H1 (cell line): ENCODE results near the gene OR2AE1. TPM values are rescaled to one million over a fixed set of nuclear protein-coding genes. Genes with fewer than 3 reads are reported as not detected.

Source experiments
- CTCF ChIA-PET: fragments of 300-600 bp; sonication (Branson Sonifier 250); formaldehyde crosslinking; loops from one replicate; lab custom pipeline; 2021; ENCODE audit not compliant: partially characterized antibody; lab: Charles Lee
- POLR2A ChIA-PET: fragments of 300-600 bp; sonication (Branson Sonifier 250); formaldehyde crosslinking; loops from one replicate; lab custom pipeline; 2021; ENCODE audit warnings: inconsistent platforms; ENCODE audit not compliant: partially characterized antibody; lab: Charles Lee
- DNase-seq, 2 experiments: peaks; one replicate each; pipeline versions ENCODE4 v3.0.0 to v3.0.0-alpha.2; 2010 to 2022; ENCODE audit warnings: low spot score in 2 of 2, low read depth in 1 of 2, mixed read lengths in 1 of 2
- FAIRE-seq: peaks from 2 replicates; lab custom pipeline; 2011; peaks lifted over from hg19 to GRCh38; lab: Jason Lieb, UNC
- H2AFZ ChIP-seq: 2 replicates; pipeline ENCODE4 v1.8.1; 2012; ENCODE audit warnings: low read length, inconsistent platforms
- H2AK5ac ChIP-seq: 2 replicates; pipeline ENCODE4 v1.6.1; 2013; ENCODE audit warnings: low read depth, low read length
- H2BK120ac ChIP-seq: replicated peaks from 2 replicates; pipeline ENCODE3; 2013; ENCODE audit warnings: low read depth, low read length, inconsistent platforms
- H2BK12ac ChIP-seq: 2 replicates; pipeline ENCODE4 v1.6.1; 2013; ENCODE audit warnings: low read depth, low read length
- H2BK15ac ChIP-seq: 2 replicates; pipeline ENCODE4 v1.6.1; 2013; ENCODE audit warnings: low read length
- H2BK20ac ChIP-seq: 2 replicates; pipeline ENCODE4 v1.6.1; 2013; ENCODE audit warnings: low read length
- H2BK5ac ChIP-seq: 2 replicates; pipeline ENCODE4 v1.6.1; 2013; ENCODE audit warnings: low read depth, low read length
- H3K14ac ChIP-seq: 2 replicates; pipeline ENCODE4 v1.6.1; 2013; ENCODE audit warnings: inconsistent platforms; ENCODE audit not compliant: insufficient read length
- H3K18ac ChIP-seq: 2 replicates; pipeline ENCODE4 v1.6.1; 2013; ENCODE audit warnings: low read length; ENCODE audit errors: extremely low read depth
- H3K23ac ChIP-seq: 2 replicates; pipeline ENCODE4 v1.6.1; 2013; ENCODE audit warnings: inconsistent platforms; ENCODE audit not compliant: insufficient read length
- H3K23me2 ChIP-seq: 2 replicates; pipeline ENCODE4 v1.6.1; 2013; ENCODE audit warnings: low read depth, low read length
- H3K27ac ChIP-seq: 2 replicates; pipeline ENCODE4 v1.6.1; 2011; ENCODE audit warnings: low read depth, low read length, inconsistent platforms
- H3K27me3 ChIP-seq, 4 experiments: replicated peaks in 1 of 4; 1 replicate in 1 of 4; 2 replicates in 3 of 4; pipeline versions ENCODE4 v1.6.1 to v1.8.1; 2011 to 2013; ENCODE audit warnings: low read length in 3 of 4, mild to moderate bottlenecking in 3 of 4, inconsistent platforms in 2 of 4, mixed read lengths in 2 of 4, moderate library complexity in 1 of 4; ENCODE audit not compliant: control insufficient read depth in 3 of 4, insufficient read depth in 3 of 4; ENCODE audit errors: extremely low read depth in 1 of 4
- H3K36me3 ChIP-seq, 4 experiments: 2 replicates each; pipeline versions ENCODE4 v1.6.1 to v1.8.1; 2011 to 2013; ENCODE audit warnings: mild to moderate bottlenecking in 4 of 4, low read length in 3 of 4, moderate library complexity in 2 of 4, control low read depth in 1 of 4, inconsistent platforms in 1 of 4; ENCODE audit not compliant: insufficient read depth in 4 of 4, control insufficient read depth in 2 of 4
- H3K4ac ChIP-seq: replicated peaks from 2 replicates; pipeline ENCODE3; 2013; ENCODE audit warnings: low read length, low read depth, mixed read lengths, inconsistent platforms; ENCODE audit not compliant: insufficient read length
- H3K4me1 ChIP-seq, 4 experiments: replicated peaks in 1 of 4; 1 replicate in 1 of 4; 2 replicates in 3 of 4; pipeline versions ENCODE4 v1.6.1 to v1.8.1; 2011 to 2013; ENCODE audit warnings: low read length in 3 of 4, inconsistent platforms in 2 of 4, mixed read lengths in 1 of 4; ENCODE audit not compliant: insufficient read depth in 4 of 4, control insufficient read depth in 3 of 4
- H3K4me2 ChIP-seq, 2 experiments: 2 replicates each; pipeline versions ENCODE4 v1.6.1 to v1.8.1; 2011 to 2013; ENCODE audit warnings: low read depth in 2 of 2, low read length in 2 of 2, control low read depth in 1 of 2, inconsistent platforms in 1 of 2, mild to moderate bottlenecking in 1 of 2; ENCODE audit not compliant: insufficient read depth in 1 of 2
- H3K4me3 ChIP-seq, 4 experiments: fragments of 200-600, 300-600 bp in 1 of 4; sonication (generic), shearing (Covaris generic), sonication (Bioruptor Twin) in 1 of 4; 2 replicates each; pipeline versions ENCODE4 v1.5.1 to v1.8.1; 2011 to 2016; ENCODE audit warnings: low read length in 4 of 4, low read depth in 3 of 4, control low read depth in 2 of 4, inconsistent platforms in 2 of 4, mild to moderate bottlenecking in 2 of 4, mixed read lengths in 1 of 4, moderate library complexity in 1 of 4; ENCODE audit not compliant: insufficient read depth in 2 of 4; ENCODE audit errors: extremely low read depth in 1 of 4
- H3K56ac ChIP-seq: replicated peaks from 2 replicates; pipeline ENCODE3; 2013; ENCODE audit warnings: low read depth, mild to moderate bottlenecking, mixed read lengths, low read length, inconsistent platforms; ENCODE audit not compliant: insufficient read length
- H3K79me1 ChIP-seq: 2 replicates; pipeline ENCODE4 v1.6.1; 2013; ENCODE audit warnings: low read depth, low read length, control low read depth
- H3K79me2 ChIP-seq, 2 experiments: 2 replicates each; pipeline versions ENCODE4 v1.6.1 to v1.8.1; 2012 to 2013; ENCODE audit warnings: low read length in 2 of 2, mild to moderate bottlenecking in 2 of 2, inconsistent platforms in 1 of 2; ENCODE audit not compliant: insufficient read depth in 2 of 2, control insufficient read depth in 1 of 2
- H3K9ac ChIP-seq, 4 experiments: replicated peaks in 1 of 4; 1 replicate in 1 of 4; 2 replicates in 3 of 4; pipeline versions ENCODE4 v1.6.1 to v1.8.1; 2011 to 2013; ENCODE audit warnings: low read depth in 3 of 4, low read length in 3 of 4, control low read depth in 2 of 4, mild to moderate bottlenecking in 2 of 4, moderate library complexity in 2 of 4, inconsistent platforms in 1 of 4; ENCODE audit errors: extremely low read depth in 1 of 4
- H3K9me3 ChIP-seq, 2 experiments: 2 replicates each; pipeline versions ENCODE4 v1.6.1 to v1.8.1; 2012 to 2013; ENCODE audit warnings: mild to moderate bottlenecking in 2 of 2, moderate library complexity in 2 of 2, control low read depth in 1 of 2, inconsistent platforms in 1 of 2, low read depth in 1 of 2, low read length in 1 of 2, mixed read lengths in 1 of 2; ENCODE audit not compliant: insufficient read depth in 2 of 2
- H4K20me1 ChIP-seq, 2 experiments: replicated peaks in 1 of 2; 2 replicates each; pipeline versions ENCODE3 to v1.8.1; 2011 to 2013; ENCODE audit warnings: inconsistent platforms in 2 of 2, low read length in 2 of 2, mild to moderate bottlenecking in 1 of 2; ENCODE audit not compliant: insufficient read depth in 2 of 2, control insufficient read depth in 1 of 2
- H4K5ac ChIP-seq: 2 replicates; pipeline ENCODE4 v1.6.1; 2013; ENCODE audit warnings: low read length, low read depth, mixed read lengths, inconsistent platforms; ENCODE audit not compliant: insufficient read length
- H4K8ac ChIP-seq: 2 replicates; pipeline ENCODE4 v1.8.0; 2013; ENCODE audit warnings: mild to moderate bottlenecking, moderate library complexity, low read length, inconsistent platforms; ENCODE audit not compliant: insufficient read depth; ENCODE audit errors: extremely low read depth
- H4K91ac ChIP-seq: replicated peaks from 2 replicates; pipeline ENCODE3; 2013; ENCODE audit warnings: low read length, mixed read lengths, inconsistent platforms; ENCODE audit not compliant: insufficient read length
- CREB1 ChIP-seq: IDR thresholded peaks from 2 replicates; pipeline ENCODE4 v1.6.1; 2012; ENCODE audit warnings: inconsistent platforms
- CTCF ChIP-seq, 3 experiments: IDR thresholded peaks; 1 replicate in 2 of 3; 2 replicates in 1 of 3; pipeline versions ENCODE4 v1.5.1 to v1.6.1; 2011; ENCODE audit warnings: low read length in 3 of 3, mild to moderate bottlenecking in 3 of 3, inconsistent platforms in 2 of 3, low read depth in 1 of 3, moderate library complexity in 1 of 3; ENCODE audit not compliant: insufficient read depth in 1 of 3; ENCODE audit errors: control extremely low read depth in 1 of 3
- HDAC2 ChIP-seq, 2 experiments: fragments of 300-600 bp in 1 of 2; sonication (generic) in 1 of 2; IDR thresholded peaks; 2 replicates each; pipeline ENCODE4 v1.6.1; 2011 to 2012; ENCODE audit warnings: low read depth in 2 of 2, low read length in 2 of 2, mild to moderate bottlenecking in 2 of 2, moderate library complexity in 2 of 2, borderline replicate concordance in 1 of 2, inconsistent platforms in 1 of 2
- JUN ChIP-seq: IDR thresholded peaks from 2 replicates; pipeline ENCODE4 v1.6.1; 2011; ENCODE audit warnings: low read depth, mild to moderate bottlenecking, improper control_type of control experiment, low read length
- KDM4A ChIP-seq: IDR thresholded peaks from one replicate; pipeline ENCODE4 v1.7.1; 2012; ENCODE audit warnings: low read depth, mild to moderate bottlenecking, moderate library complexity, low read length, inconsistent platforms; ENCODE audit not compliant: severe bottlenecking
- POLR2A ChIP-seq, 2 experiments: IDR thresholded peaks; 1 replicate in 1 of 2; 2 replicates in 1 of 2; pipeline ENCODE4 v1.6.1; 2011; ENCODE audit warnings: low read depth in 2 of 2, low read length in 2 of 2, mild to moderate bottlenecking in 2 of 2; ENCODE audit errors: control extremely low read depth in 1 of 2
- RBBP5 ChIP-seq: IDR thresholded peaks from 2 replicates; pipeline ENCODE4 v1.7.1; 2012; ENCODE audit warnings: low read depth, mild to moderate bottlenecking, inconsistent platforms, low read length, moderate library complexity, borderline replicate concordance
- SIN3A ChIP-seq, 2 experiments: IDR thresholded peaks in 1 of 2; conservative IDR thresholded peaks in 1 of 2; 2 replicates each; pipeline ENCODE4 v1.6.1; 2011 to 2012; ENCODE audit warnings: low read length in 2 of 2, improper control_type of control experiment in 1 of 2, low read depth in 1 of 2, mild to moderate bottlenecking in 1 of 2
- SP2 ChIP-seq: IDR thresholded peaks from 2 replicates; pipeline ENCODE4 v1.6.1; 2012; ENCODE audit warnings: mild to moderate bottlenecking, low read length, inconsistent platforms
- SP4 ChIP-seq: IDR thresholded peaks from 2 replicates; pipeline ENCODE4 v1.6.1; 2012; ENCODE audit warnings: low read length, inconsistent platforms
- TBP ChIP-seq: IDR thresholded peaks from 2 replicates; pipeline ENCODE4 v1.6.1; 2011; ENCODE audit warnings: low read depth, low read length, improper control_type of control experiment
- TCF12 ChIP-seq: IDR thresholded peaks from 2 replicates; pipeline ENCODE4 v1.6.1; 2011; ENCODE audit warnings: low read depth, mild to moderate bottlenecking, low read length
- WGBS, 2 experiments: shearing (Covaris generic) in 1 of 2; methylation state at CpG; one replicate each; pipeline versions ENCODE4 v1.1.6 to v1.1.7; 2013 to 2015; ENCODE audit warnings: low lambda C conversion rate in 2 of 2, mixed read lengths in 2 of 2, inconsistent platforms in 1 of 2, low coverage in 1 of 2, missing lambda C conversion rate in 1 of 2; ENCODE audit not compliant: insufficient replicate concordance in 2 of 2, insufficient coverage in 1 of 2, insufficient read length in 1 of 2; ENCODE audit errors: extremely low coverage in 1 of 2, missing lambda C conversion rate in 1 of 2; 5-methylcytosine and 5-hydroxymethylcytosine counted together
- polyA plus RNA-seq, 7 experiments: library from polyadenylated mRNA; depleted of rRNA in 3 of 7; stranded (reverse) in 5 of 7; unstranded in 2 of 7; fragments of >200 nt in 5 of 7; fragments of 200-250 nt in 2 of 7; gene quantifications; 1 replicate in 5 of 7; 2 replicates in 1 of 7; 4 replicates in 1 of 7; pipeline versions ENCODE4 v1.2.1 to v1.2.3, GENCODE V29; 2011 to 2013; ENCODE audit warnings: missing spikeins in 2 of 7, mixed read lengths in 2 of 7
- total RNA-seq: library from RNA; stranded (reverse); fragmentation: NEBNext Ultra II Directional; extraction: Animal tissue kit (Norgen Biotek cat#: 25700); gene quantifications from 2 replicates; pipeline ENCODE4 v1.2.1, GENCODE V29; 2021

The OR2AE1 gene
- total and polyA plus RNA-seq, 2 of the 8 experiments (the other 6 are each of a cell fraction or from before 2014, with no cell fraction given) = not detected

GRCh38 chr7:99893280-99893679 is 16.4 kb upstream of the OR2AE1 start:
- Histone ChIP-seq H3K27ac (no peak overlapping the region), H3K79me1 (no peaks in the 10 kb centered on the region), H3K4ac (no peak overlapping the region), H4K5ac (no peak overlapping the region), H3K4me1 (no peaks in the 10 kb centered on the region), H2AFZ (no peak overlapping the region), H3K79me2 (no peaks in the 10 kb centered on the region), H2BK15ac (no peak overlapping the region), H3K36me3 (0 out of 8 replicates have a peak, but pooled peaks cover 0 to 2% (median 0%) of the 10 kb centered on the region in 4 experiments), H3K23ac (no peak overlapping the region), H2BK20ac (no peak overlapping the region), H4K91ac (no peak overlapping the region), H2AK5ac (no peak overlapping the region), H3K9me3 (peaks cover 0 to 15% of the 10 kb centered on the region in 2 experiments; a peak in 2 of 4 replicates), H2BK12ac (no peak overlapping the region), H2BK5ac (no peak overlapping the region), H3K18ac (no peak overlapping the region), H3K14ac (no peak overlapping the region), H3K27me3 (no peaks in the 10 kb centered on the region), H3K4me2 (no peak overlapping the region), H3K23me2 (no peaks in the 10 kb centered on the region), H4K8ac (no peak overlapping the region), H3K4me3 (no peak overlapping the region), H2BK120ac (no peak overlapping the region), H4K20me1 (no peaks in the 10 kb centered on the region), H3K9ac (no peak overlapping the region), H3K56ac (no peak overlapping the region)
- no peak for DNase-seq
- CTCF ChIA-PET = interaction anchor here (0.6 to 1.1 kb wide), 2 partner anchors 15 to 86 kb away, joined by 3 read pairs; no protein-coding TSS in a partner anchor
- FAIRE-seq = no peak
- POLR2A ChIA-PET = no interaction called here
- WGBS, 2 experiments = 77% methylated on average over 5 of the region's 5 CpGs; no CpG with 5 or more reads in 1 of the 2 experiments
- TF ChIP-seq JUN = no peak
- no peak for TF ChIP-seq SP4
- TF ChIP-seq SIN3A (conservative IDR thresholded peaks at IDR 0.05 in 1 of 2, IDR thresholded peaks at IDR 0.05 in 1 of 2; ENCODE audit: low read depth in 1 of 2, low read length in 2 of 2) = no peak
- no peak for TF ChIP-seq CTCF (IDR thresholded peaks at IDR 0.05; ENCODE audit: control extremely low read depth in 1 of 3, insufficient read depth in 1 of 3, low read depth in 1 of 3, low read length in 3 of 3)
- no peak for TF ChIP-seq KDM4A
- TF ChIP-seq TCF12 = no peak
- TF ChIP-seq CREB1 = no peak
- TF ChIP-seq SP2 = no peak
- no peak for TF ChIP-seq TBP
- no peak for TF ChIP-seq POLR2A (IDR thresholded peaks at IDR 0.05; ENCODE audit: control extremely low read depth in 1 of 2, low read depth in 2 of 2, low read length in 2 of 2)
- TF ChIP-seq RBBP5 = no peak
- TF ChIP-seq HDAC2 (IDR thresholded peaks at IDR 0.05; ENCODE audit: borderline replicate concordance in 1 of 2, low read depth in 2 of 2, low read length in 2 of 2) = no peak
